NCI-H2196 (cell line): ENCODE results near the gene CUX1.
"Not testable (repeated sequence)": the region's sequence is repeated elsewhere in the genome, so short reads cannot be mapped to it uniquely, and the experiment has no call there.

Experiments used
- DNase-seq: peaks from one replicate; lab custom pipeline; 2025; ENCODE audit not compliant: unreplicated experiment; lab: John Stamatoyannopoulos, UW

The CUX1 gene

GRCh38 chr7:101824440-101824839 is 7.0 kb downstream of the CUX1 start:
- no peak for DNase-seq

- no peak for DNase-seq
Observed at GRCh38 chr7:101826081-101826835, 8.8 kb downstream of the CUX1 start.

- DNase-seq: no peak
Observed at GRCh38 chr7:101828301-101829020, 11.0 kb downstream of the CUX1 start.

GRCh38 chr7:101829374-101829773 is 11.9 kb downstream of the CUX1 start:
- DNase-seq: no peak

GRCh38 chr7:101829821-101830220 is 12.4 kb downstream of the CUX1 start:
- no peak for DNase-seq

- not testable (repeated sequence) for DNase-seq
Observed at GRCh38 chr7:101831396-101831795, 14.0 kb downstream of the CUX1 start.

GRCh38 chr7:101832205-101832631 is 14.8 kb downstream of the CUX1 start:
- no peak for DNase-seq

- no peak for DNase-seq
Observed at GRCh38 chr7:101832685-101833375, 15.4 kb downstream of the CUX1 start.

GRCh38 chr7:101833799-101834198 is 16.4 kb downstream of the CUX1 start:
- no peak for DNase-seq

- DNase-seq: no peak
Observed at GRCh38 chr7:101835136-101835535, 17.7 kb downstream of the CUX1 start.

- not testable (repeated sequence) for DNase-seq
Observed at GRCh38 chr7:101837433-101837832, 20.0 kb downstream of the CUX1 start.

- DNase-seq: no peak
Observed at GRCh38 chr7:101838837-101839483, 21.5 kb downstream of the CUX1 start.

GRCh38 chr7:101841328-101841727 is 23.9 kb downstream of the CUX1 start:
- DNase-seq: no peak

GRCh38 chr7:101843293-101844271 is 26.2 kb downstream of the CUX1 start:
- no peak for DNase-seq

GRCh38 chr7:101845974-101846373 is 28.5 kb downstream of the CUX1 start:
- DNase-seq: no peak

GRCh38 chr7:101846800-101847538 is 29.5 kb downstream of the CUX1 start:
- DNase-seq: no peak

- no peak for DNase-seq
Observed at GRCh38 chr7:101848208-101848951, 31.0 kb downstream of the CUX1 start.

GRCh38 chr7:101849314-101849713 is 31.9 kb downstream of the CUX1 start:
- not testable (repeated sequence) for DNase-seq

- not testable (repeated sequence) for DNase-seq
Observed at GRCh38 chr7:101852364-101852763, 34.9 kb downstream of the CUX1 start.
